K562 (cell line): ENCODE data around the gene PCDHB4. TPM values are rescaled to one million over a fixed set of nuclear protein-coding genes. Genes with fewer than 3 reads are reported as not detected.
A peak's percentile ranks its signal among the peaks of the same experiment; 100 is the strongest.
"Not testable (repeated sequence)": the region's sequence is repeated elsewhere in the genome, so short reads cannot be mapped to it uniquely, and the experiment has no call there.

ENCODE experiments used
- ATAC-seq: fragments of 200-7000 bp; cut with Tn5 transposase; 3 replicates; pipeline ENCODE4 v1.9.1; 2020; ENCODE audit warnings: moderate library complexity
- BruUV-seq: library from RNA; stranded (reverse); fragments of 400-500 nt; replicated peaks from 2 replicates; lab custom pipeline; 2021; lab: Mats Ljungman, UMichigan
- CTCF ChIA-PET: fragments of 300-600 bp; formaldehyde crosslinking; extraction: SDS; loops from one replicate; lab custom pipeline; 2021; ENCODE audit warnings: low intra/inter-chr PET ratio; lab: Yijun Ruan, JAX
- POLR2A ChIA-PET: fragments of 300-600, 350-650 bp; sonication (Branson Sonifier 250); formaldehyde crosslinking; extraction: SDS; loops from one replicate; lab custom pipeline; 2021; ENCODE audit warnings: antibody characterized with exemption, inconsistent platforms; lab: Yijun Ruan, JAX
- DNase-seq, 4 experiments: peaks; one replicate each; pipeline versions ENCODE4 v3.0.0 to v3.0.0-alpha.2; 2011 to 2018; ENCODE audit warnings: low spot score in 3 of 4, mixed read lengths in 3 of 4; ENCODE audit errors: extremely low read depth in 1 of 4
- FAIRE-seq: peaks from 2 replicates; lab custom pipeline; 2011; peaks lifted over from hg19 to GRCh38; lab: Jason Lieb, UNC
- H2AFZ ChIP-seq: 2 replicates; pipeline ENCODE4 v1.6.0; 2011; ENCODE audit warnings: low read depth, low read length, control low read depth, inconsistent platforms
- H3K27ac ChIP-seq: fragments of 200-600 bp; 3 replicates; pipeline ENCODE4 v1.8.0; 2011; ENCODE audit warnings: low read depth, mild to moderate bottlenecking, control low read depth, inconsistent platforms, low read length, moderate library complexity, mixed read lengths; ENCODE audit errors: extremely low read depth
- H3K27me3 ChIP-seq, 2 experiments: fragments of 300-600 bp in 1 of 2; 2 replicates in 1 of 2; 3 replicates in 1 of 2; pipeline versions ENCODE4 v1.6.0 to v1.8.0; 2011; ENCODE audit warnings: inconsistent platforms in 2 of 2, low read length in 2 of 2, mild to moderate bottlenecking in 1 of 2, mixed read lengths in 1 of 2, moderate library complexity in 1 of 2; ENCODE audit not compliant: control insufficient read depth in 2 of 2, insufficient read depth in 2 of 2
- H3K36me3 ChIP-seq: fragments of 300-600 bp; 3 replicates; pipeline ENCODE4 v1.8.0; 2011; ENCODE audit warnings: mild to moderate bottlenecking, low read length, inconsistent platforms; ENCODE audit not compliant: control insufficient read depth, insufficient read depth
- H3K4me1 ChIP-seq, 2 experiments: fragments of 200-600 bp in 1 of 2; replicated peaks in 1 of 2; 2 replicates in 1 of 2; 3 replicates in 1 of 2; pipeline versions ENCODE4 v1.5.1 to v1.8.0; 2011; ENCODE audit warnings: inconsistent platforms in 2 of 2, low read length in 2 of 2, mild to moderate bottlenecking in 1 of 2, mixed read lengths in 1 of 2, moderate library complexity in 1 of 2; ENCODE audit not compliant: control insufficient read depth in 2 of 2, insufficient read depth in 2 of 2
- H3K4me2 ChIP-seq: 2 replicates; pipeline ENCODE4 v1.6.1; 2011; ENCODE audit warnings: low read length, control low read depth, inconsistent platforms, mixed read lengths; ENCODE audit not compliant: insufficient read depth
- H3K4me3 ChIP-seq: fragments of 200-600 bp; sonication (generic), shearing (Covaris generic); 2 replicates; pipeline ENCODE4 v1.5.1; 2016; ENCODE audit warnings: control low read depth, inconsistent platforms
- H3K79me2 ChIP-seq: fragments of 200-600 bp; 3 replicates; pipeline ENCODE4 v1.8.0; 2011; ENCODE audit warnings: low read length, inconsistent platforms; ENCODE audit not compliant: control insufficient read depth, insufficient read depth
- H3K9ac ChIP-seq, 2 experiments: 2 replicates each; pipeline versions ENCODE4 v1.6.0 to v1.6.1; 2011; ENCODE audit warnings: low read depth in 2 of 2, low read length in 2 of 2, control low read depth in 1 of 2, inconsistent platforms in 1 of 2, mild to moderate bottlenecking in 1 of 2, mixed read lengths in 1 of 2; ENCODE audit not compliant: insufficient read depth in 1 of 2
- H3K9me1 ChIP-seq: one replicate; pipeline ENCODE4 v1.6.0; 2011; ENCODE audit warnings: inconsistent platforms, mild to moderate bottlenecking, low read length, moderate library complexity; ENCODE audit not compliant: control insufficient read depth, insufficient read depth
- H3K9me3 ChIP-seq: replicated peaks from 2 replicates; pipeline ENCODE4 v1.5.1; 2011; ENCODE audit warnings: low read depth, low read length, inconsistent platforms; ENCODE audit not compliant: control insufficient read depth, insufficient read depth
- H4K20me1 ChIP-seq: replicated peaks from 2 replicates; pipeline ENCODE4 v1.6.1; 2011; ENCODE audit warnings: low read length, inconsistent platforms, mixed read lengths; ENCODE audit not compliant: control insufficient read depth, insufficient read depth
- ATF3 ChIP-seq, 2 experiments: fragments of 450-650 bp in 1 of 2; sonication (generic) in 1 of 2; formaldehyde crosslinking in 1 of 2; IDR thresholded peaks in 1 of 2; conservative IDR thresholded peaks in 1 of 2; 2 replicates each; pipeline versions ENCODE4 v1.6.1 to v1.8.1; 2016 to 2023; ENCODE audit warnings: mild to moderate bottlenecking in 2 of 2, moderate library complexity in 2 of 2, inconsistent platforms in 1 of 2, missing genetic modification reagents in 1 of 2
- ESRRB ChIP-seq: fragments of 250-450 bp; sonication (Bioruptor Pico); IDR thresholded peaks from 2 replicates; pipeline ENCODE4 v1.5.0; 2020; ENCODE audit warnings: mild to moderate bottlenecking, moderate library complexity, borderline replicate concordance
- HMGN3 ChIP-seq: IDR thresholded peaks from 2 replicates; pipeline ENCODE4 v1.6.1; 2011; ENCODE audit warnings: borderline replicate concordance, low read depth, mild to moderate bottlenecking, mixed read lengths, low read length; ENCODE audit not compliant: insufficient read length; ENCODE audit errors: extremely low read depth
- PTRF ChIP-seq: fragments of 450-650 bp; IDR thresholded peaks from 2 replicates; pipeline ENCODE4 v1.6.1; 2016; ENCODE audit warnings: mild to moderate bottlenecking, missing genetic modification characterization, missing compliant biosample characterization
- ZEB2 ChIP-seq: fragments of 450-650 bp; IDR thresholded peaks from 2 replicates; pipeline ENCODE4 v1.6.1; 2016
- ZNF217 ChIP-seq: sonication (generic); formaldehyde crosslinking; IDR thresholded peaks from 2 replicates; pipeline ENCODE4 v1.8.0; 2022; ENCODE audit warnings: mild to moderate bottlenecking, missing genetic modification reagents
- ZNF280A ChIP-seq: fragments of 450-650 bp; IDR thresholded peaks from 2 replicates; pipeline ENCODE4 v1.6.1; 2018; ENCODE audit warnings: mild to moderate bottlenecking, low read depth; ENCODE audit not compliant: partially characterized antibody
- ZNF77 ChIP-seq: fragments of 250-450 bp; sonication (Bioruptor Pico); IDR thresholded peaks from 2 replicates; pipeline ENCODE4 v1.5.0; 2020
- WGBS: fragments of 100-300 bp; shearing (Covaris generic); methylation state at CpG from one replicate; pipeline ENCODE4 v1.1.6; 2016; ENCODE audit warnings: low coverage, mixed read lengths; ENCODE audit not compliant: insufficient coverage; ENCODE audit errors: missing lambda C conversion rate; 5-methylcytosine and 5-hydroxymethylcytosine counted together
- in situ Hi-C: fragments of 300-500 bp; cut with MboI; formaldehyde crosslinking; loops from 4 replicates; pipeline ENCODE4 v1.15.0; 2018; ENCODE audit warnings: inconsistent platforms, mixed read lengths
- intact Hi-C: fragments of 100-400 bp; cut with micrococcal nuclease; formaldehyde crosslinking; loops from 2 replicates; pipeline ENCODE4 v1.14.2; 2022
- polyA plus RNA-seq, 8 experiments: library from polyadenylated mRNA; depleted of rRNA in 4 of 8; stranded (reverse) in 5 of 8; unstranded in 3 of 8; fragments of >200 nt; fragmentation: Nextera tagmentation in 2 of 8; fragmentation: Illumina TruSeq in 1 of 8; extraction: Ambion mirVana in 2 of 8; extraction: Trizol in 1 of 8; gene quantifications; 2 replicates each; pipeline versions ENCODE4 v1.2.1 to v1.2.3, GENCODE V29; 2011 to 2014; ENCODE audit warnings: inconsistent platforms in 1 of 8, missing spikeins in 1 of 8
- total RNA-seq, 7 experiments: library from RNA; depleted of rRNA in 6 of 7; stranded (reverse); fragments of >200 nt in 6 of 7; fragmentation: Illumina TruSeq in 2 of 7; extraction: Trizol in 2 of 7; gene quantifications; 2 replicates each; pipeline versions ENCODE4 v1.2.1 to v1.2.3, GENCODE V29; 2011 to 2021; ENCODE audit warnings: low replicate concordance in 1 of 7
- TF ChIP-seq, protein P1 (sequence below): fragments of 200-800 bp; sonication (Bioruptor generic); IDR thresholded peaks from 2 replicates; pipeline ENCODE4 v1.6.1; 2017; ENCODE audit warnings: missing genetic modification characterization, missing compliant biosample characterization

PCDHB4 gene
- total and polyA plus RNA-seq, 9 of the 15 experiments (the other 6 are each of a cell fraction or from before 2014, with no cell fraction given), result not detected

- H3K27ac ChIP-seq, result no peak overlapping the region
- in situ Hi-C loops (no loop called here), intact Hi-C loops (no loop called here)
- TF ChIP-seq ZNF77 (CRISPR knock-in tag) (no peak), ZNF217 (no peak), ZEB2 (no peak), ESRRB (CRISPR knock-in tag) (no peak), ATF3 (IDR thresholded peaks at IDR 0.05) (0 out of 2 replicates have a peak, but pooled peaks have one; percentile 11), ATF3 (CRISPR knock-in tag; conservative IDR thresholded peaks at IDR 0.05) (no peak), PTRF (no peak), ZNF280A (no peak), HMGN3 (no peak)
- TF ChIP-seq, protein P1, sequence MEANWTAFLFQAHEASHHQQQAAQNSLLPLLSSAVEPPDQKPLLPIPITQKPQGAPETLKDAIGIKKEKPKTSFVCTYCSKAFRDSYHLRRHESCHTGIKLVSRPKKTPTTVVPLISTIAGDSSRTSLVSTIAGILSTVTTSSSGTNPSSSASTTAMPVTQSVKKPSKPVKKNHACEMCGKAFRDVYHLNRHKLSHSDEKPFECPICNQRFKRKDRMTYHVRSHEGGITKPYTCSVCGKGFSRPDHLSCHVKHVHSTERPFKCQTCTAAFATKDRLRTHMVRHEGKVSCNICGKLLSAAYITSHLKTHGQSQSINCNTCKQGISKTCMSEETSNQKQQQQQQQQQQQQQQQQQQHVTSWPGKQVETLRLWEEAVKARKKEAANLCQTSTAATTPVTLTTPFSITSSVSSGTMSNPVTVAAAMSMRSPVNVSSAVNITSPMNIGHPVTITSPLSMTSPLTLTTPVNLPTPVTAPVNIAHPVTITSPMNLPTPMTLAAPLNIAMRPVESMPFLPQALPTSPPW (CRISPR knock-in tag), result no peak
- no peak overlapping the region for H3K9ac ChIP-seq
- FAIRE-seq, result no peak
- no peaks in the 10 kb centered on the region for H3K9me3 ChIP-seq
- no peaks in the 10 kb centered on the region for H3K79me2 ChIP-seq
- no peaks in the 10 kb centered on the region for H3K36me3 ChIP-seq
- no peaks in the 10 kb centered on the region for H4K20me1 ChIP-seq
- no peak overlapping the region for H3K4me3 ChIP-seq
- no TSS peak for BruUV-seq
- H2AFZ ChIP-seq, result no peak overlapping the region
- no peaks in the 10 kb centered on the region for H3K4me1 ChIP-seq
- ChIA-PET CTCF (no interaction called here), POLR2A (no interaction called here)
- no peak overlapping the region for H3K4me2 ChIP-seq
- no peak for ATAC-seq
- H3K9me1 ChIP-seq, result no peaks in the 10 kb centered on the region
- DNase-seq, result no peak
- peaks cover 0 to 15% of the 10 kb centered on the region in 2 experiments; a peak in 2 of 5 replicates for H3K27me3 ChIP-seq
- 0% methylated on average over 13 of the region's 13 CpGs for WGBS
These were observed 29.3 kb downstream of the PCDHB4 start for GRCh38 chr5:141150993-141151325.

DNA sequence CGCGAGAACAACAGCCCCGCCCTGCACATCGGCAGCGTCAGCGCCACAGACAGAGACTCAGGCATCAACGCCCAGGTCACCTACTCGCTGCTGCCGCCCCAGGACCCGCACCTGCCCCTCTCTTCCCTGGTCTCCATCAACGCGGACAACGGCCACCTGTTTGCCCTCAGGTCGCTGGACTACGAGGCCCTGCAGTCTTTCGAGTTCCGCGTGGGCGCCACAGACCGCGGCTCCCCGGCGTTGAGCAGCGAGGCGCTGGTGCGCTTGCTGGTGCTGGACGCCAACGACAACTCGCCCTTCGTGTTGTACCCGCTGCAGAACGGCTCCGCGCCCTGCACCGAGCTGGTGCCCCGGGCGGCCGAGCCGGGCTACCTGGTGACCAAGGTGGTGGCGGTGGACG is 30.0 kb downstream of the PCDHB4 start:
- intact Hi-C loops, in situ Hi-C loops, H3K9me1 ChIP-seq, H3K79me2 ChIP-seq, H3K9me3 ChIP-seq, CTCF ChIA-PET, DNase-seq, H3K4me2 ChIP-seq, ATAC-seq, POLR2A ChIA-PET, H3K4me3 ChIP-seq, H3K4me1 ChIP-seq, H3K9ac ChIP-seq, H3K27ac ChIP-seq, H4K20me1 ChIP-seq, H3K36me3 ChIP-seq, FAIRE-seq, H2AFZ ChIP-seq, BruUV-seq: not testable (repeated sequence)
- peaks cover 0 to 15% of the 10 kb centered on the region in 2 experiments; a peak in 2 of 5 replicates for H3K27me3 ChIP-seq
- 2% methylated on average over 17 of the region's 41 CpGs for WGBS
